Liver (tissue), 3 donors: ENCODE data around the gene TEP1.
"Not testable (repeated sequence)": the region's sequence is repeated elsewhere in the genome, so short reads cannot be mapped to it uniquely, and the experiment has no call there.

Source experiments
- CTCF ChIP-seq: fragments of 150-350 bp; IDR thresholded peaks from 2 replicates; pipeline ENCODE4 v1.5.1; 2017; ENCODE audit warnings: improper control_type of control experiment, low read depth, low read length; ENCODE audit not compliant: missing input control
- JUND ChIP-seq, 2 donors: IDR thresholded peaks; 2 replicates each; pipeline ENCODE4 v1.6.1; 2016; ENCODE audit warnings: antibody characterized with exemption in 2 of 2
- REST ChIP-seq: IDR thresholded peaks from 2 replicates; pipeline ENCODE4 v1.6.1; 2016; ENCODE audit warnings: antibody characterized with exemption, mild to moderate bottlenecking
- TAF1 ChIP-seq: conservative IDR thresholded peaks from 2 replicates; pipeline ENCODE4 v1.6.1; 2016; ENCODE audit warnings: antibody characterized with exemption, mild to moderate bottlenecking
- TF ChIP-seq, protein P1 (sequence below): IDR thresholded peaks from 2 replicates; pipeline ENCODE4 v1.6.1; 2016; ENCODE audit warnings: antibody characterized with exemption
- donor health status: healthy.
- donor health status: healthy.

DNA sequence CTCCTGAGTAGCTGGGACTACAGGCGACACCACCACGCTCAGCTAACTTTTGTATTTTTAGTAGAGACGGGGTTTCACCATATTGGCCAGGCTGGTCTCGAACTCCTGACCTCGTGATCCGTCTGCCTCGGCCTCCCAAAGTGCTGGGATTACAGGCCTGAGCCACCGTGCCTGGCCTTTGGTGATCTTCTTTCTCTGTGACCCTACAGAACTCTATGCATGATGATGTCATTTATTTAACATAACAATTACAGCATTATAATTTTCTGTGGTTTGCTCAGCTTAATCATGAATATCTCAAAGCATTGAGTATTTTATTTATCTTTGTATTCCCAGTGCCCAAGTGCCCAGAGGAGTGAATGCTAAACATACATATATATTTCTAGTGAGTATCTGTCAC is 39.5 kb upstream of the TEP1 start:
- not testable (repeated sequence) for TF ChIP-seq REST; CTCF; TAF1; JUND (IDR thresholded peaks at IDR 0.05)
- TF ChIP-seq, protein P1, sequence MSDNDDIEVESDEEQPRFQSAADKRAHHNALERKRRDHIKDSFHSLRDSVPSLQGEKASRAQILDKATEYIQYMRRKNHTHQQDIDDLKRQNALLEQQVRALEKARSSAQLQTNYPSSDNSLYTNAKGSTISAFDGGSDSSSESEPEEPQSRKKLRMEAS: not testable (repeated sequence)
